Endothelial cell of umbilical vein (primary cell): ENCODE data around the gene USP37. TPM values are rescaled to one million over a fixed set of nuclear protein-coding genes. Genes with fewer than 3 reads are reported as not detected.

Experiments used
- BruUV-seq: library from RNA; stranded (reverse); fragments of 400-500 nt; replicated peaks from 2 replicates; lab custom pipeline; 2021; lab: Mats Ljungman, UMichigan
- CTCF ChIA-PET: fragments of 300-600, 350-600 bp; sonication (Branson Sonifier 250); formaldehyde crosslinking; loops from one replicate; lab custom pipeline; 2021; ENCODE audit warnings: antibody characterized with exemption, inconsistent platforms; lab: Charles Lee
- POLR2A ChIA-PET: fragments of 300-600, 350-600 bp; sonication (Branson Sonifier 250); formaldehyde crosslinking; loops from one replicate; lab custom pipeline; 2021; ENCODE audit warnings: antibody characterized with exemption, inconsistent platforms; lab: Charles Lee
- DNase-seq: peaks from one replicate; pipeline ENCODE4 v3.0.0-alpha.2; 2011; ENCODE audit warnings: low read depth, low spot score
- FAIRE-seq: peaks from 2 replicates; lab custom pipeline; 2011; peaks lifted over from hg19 to GRCh38; lab: Jason Lieb, UNC
- H2AFZ ChIP-seq: 2 replicates; pipeline ENCODE4 v1.6.0; 2012; ENCODE audit warnings: low read depth, low read length, control low read depth, inconsistent platforms
- H3K27ac ChIP-seq: 2 replicates; pipeline ENCODE4 v1.5.1; 2011; ENCODE audit warnings: low read depth, mild to moderate bottlenecking, control low read depth, low read length, moderate library complexity; ENCODE audit not compliant: insufficient read depth
- H3K27me3 ChIP-seq, 2 experiments: 2 replicates each; pipeline versions ENCODE4 v1.6.0 to v1.6.1; 2011; ENCODE audit warnings: low read length in 2 of 2, mixed read lengths in 1 of 2; ENCODE audit not compliant: control insufficient read depth in 2 of 2, insufficient read depth in 2 of 2
- H3K36me3 ChIP-seq, 2 experiments: 2 replicates in 1 of 2; 3 replicates in 1 of 2; pipeline ENCODE4 v1.5.1; 2011; ENCODE audit warnings: low read length in 2 of 2, mild to moderate bottlenecking in 1 of 2, moderate library complexity in 1 of 2; ENCODE audit not compliant: control insufficient read depth in 2 of 2, insufficient read depth in 2 of 2; ENCODE audit errors: extremely low read depth in 1 of 2
- H3K4me1 ChIP-seq: 3 replicates; pipeline ENCODE4 v1.5.1; 2011; ENCODE audit warnings: mild to moderate bottlenecking, low read length; ENCODE audit not compliant: control insufficient read depth, insufficient read depth; ENCODE audit errors: extremely low read depth
- H3K4me2 ChIP-seq: 2 replicates; pipeline ENCODE4 v1.6.1; 2011; ENCODE audit warnings: low read length, control low read depth, mixed read lengths; ENCODE audit not compliant: insufficient read depth
- H3K4me3 ChIP-seq, 3 experiments: fragments of 200-600 bp in 1 of 3; sonication (generic), shearing (Covaris generic) in 1 of 3; replicated peaks in 1 of 3; 2 replicates each; pipeline ENCODE4 v1.5.1; 2011 to 2016; ENCODE audit warnings: control low read depth in 3 of 3, low read length in 3 of 3, mild to moderate bottlenecking in 2 of 3, inconsistent platforms in 1 of 3, low read depth in 1 of 3, moderate library complexity in 1 of 3; ENCODE audit not compliant: insufficient read depth in 1 of 3
- H3K79me2 ChIP-seq: 2 replicates; pipeline ENCODE4 v1.6.0; 2012; ENCODE audit warnings: low read length, inconsistent platforms; ENCODE audit not compliant: control insufficient read depth, insufficient read depth
- H3K9ac ChIP-seq: replicated peaks from 2 replicates; pipeline ENCODE3; 2011; ENCODE audit warnings: low read length, control low read depth; ENCODE audit not compliant: insufficient read depth; ENCODE audit errors: extremely low read depth
- H3K9me1 ChIP-seq: replicated peaks from 3 replicates; pipeline ENCODE4 v1.6.0; 2011; ENCODE audit warnings: mild to moderate bottlenecking, low read length; ENCODE audit not compliant: control insufficient read depth, insufficient read depth; ENCODE audit errors: extremely low read depth
- H3K9me3 ChIP-seq: replicated peaks from 2 replicates; pipeline ENCODE4 v1.5.1; 2012; ENCODE audit warnings: low read length, inconsistent platforms; ENCODE audit not compliant: control insufficient read depth, insufficient read depth
- H4K20me1 ChIP-seq: replicated peaks from 2 replicates; pipeline ENCODE3; 2011; ENCODE audit warnings: mild to moderate bottlenecking, low read length; ENCODE audit not compliant: control insufficient read depth, insufficient read depth; ENCODE audit errors: extremely low read depth
- EZH2 ChIP-seq: IDR thresholded peaks from 2 replicates; pipeline ENCODE4 v1.6.1; 2012; ENCODE audit warnings: borderline replicate concordance, low read depth, mild to moderate bottlenecking, moderate library complexity, low read length, inconsistent platforms; ENCODE audit not compliant: severe bottlenecking
- FOS ChIP-seq: IDR thresholded peaks from 2 replicates; pipeline ENCODE4 v1.6.1; 2011; ENCODE audit warnings: mild to moderate bottlenecking, low read length, moderate library complexity, borderline replicate concordance; ENCODE audit not compliant: insufficient read depth
- GATA2 ChIP-seq: IDR thresholded peaks from 2 replicates; pipeline ENCODE4 v1.7.0; 2011; ENCODE audit warnings: low read depth, mild to moderate bottlenecking, moderate library complexity, mixed read lengths, low read length; ENCODE audit not compliant: insufficient read length, insufficient read depth
- JUN ChIP-seq: IDR thresholded peaks from 2 replicates; pipeline ENCODE4 v1.6.1; 2011; ENCODE audit warnings: borderline replicate concordance, low read depth; ENCODE audit not compliant: insufficient read length, insufficient read depth
- MAX ChIP-seq: IDR thresholded peaks from 2 replicates; pipeline ENCODE4 v1.6.1; 2011; ENCODE audit not compliant: insufficient read depth, insufficient read length
- MYC ChIP-seq: IDR thresholded peaks from one replicate; pipeline ENCODE4 v1.6.1; 2011; ENCODE audit warnings: mild to moderate bottlenecking, low read depth, low read length
- POLR2A ChIP-seq: IDR thresholded peaks from 2 replicates; pipeline ENCODE4 v1.6.1; 2012; ENCODE audit warnings: low read depth, mild to moderate bottlenecking, control low read depth, low read length
- POLR2AphosphoS5 ChIP-seq: IDR thresholded peaks from 2 replicates; pipeline ENCODE4 v1.6.1; 2012; ENCODE audit warnings: low read depth, mild to moderate bottlenecking, control low read depth, low read length, moderate library complexity; ENCODE audit not compliant: insufficient read depth
- dilution Hi-C: fragments of 300-500 bp; cut with MboI; formaldehyde crosslinking; loops from one replicate; pipeline ENCODE4 v1.15.0; 2019; ENCODE audit warnings: low sequenced_read_pairs; ENCODE audit not compliant: extremely low pct_ligation_motif_present
- intact Hi-C: fragments of 100-400 bp; cut with micrococcal nuclease; formaldehyde crosslinking; loops from one replicate; pipeline ENCODE4 v1.10.0; 2022
- polyA plus RNA-seq, 4 experiments: library from polyadenylated mRNA; depleted of rRNA in 3 of 4; stranded (reverse) in 3 of 4; unstranded in 1 of 4; fragments of >200 nt; gene quantifications; 2 replicates each; pipeline versions ENCODE4 v1.2.1 to v1.2.3, GENCODE V29; 2011 to 2012; ENCODE audit warnings: missing spikeins in 1 of 4
- total RNA-seq: library from RNA; stranded (reverse); gene quantifications from 2 replicates; pipeline ENCODE4 v1.2.3, GENCODE V29; 2021
- TF ChIP-seq, protein P1 (sequence below), 2 donors: IDR thresholded peaks; 1 replicate in 1 of 2; 2 replicates in 1 of 2; pipeline ENCODE4 v1.5.1; 2011; ENCODE audit warnings: low read length in 2 of 2, mild to moderate bottlenecking in 2 of 2, moderate library complexity in 2 of 2, control low read depth in 1 of 2, inconsistent platforms in 1 of 2, low read depth in 1 of 2; ENCODE audit not compliant: insufficient read depth in 1 of 2; ENCODE audit errors: extremely low read depth in 1 of 2

Gene USP37
- total and polyA plus RNA-seq, 2 donors (not counting 3 experiments of a cell fraction or from before 2014, with no cell fraction given): 1.9 to 14.4 TPM

DNA sequence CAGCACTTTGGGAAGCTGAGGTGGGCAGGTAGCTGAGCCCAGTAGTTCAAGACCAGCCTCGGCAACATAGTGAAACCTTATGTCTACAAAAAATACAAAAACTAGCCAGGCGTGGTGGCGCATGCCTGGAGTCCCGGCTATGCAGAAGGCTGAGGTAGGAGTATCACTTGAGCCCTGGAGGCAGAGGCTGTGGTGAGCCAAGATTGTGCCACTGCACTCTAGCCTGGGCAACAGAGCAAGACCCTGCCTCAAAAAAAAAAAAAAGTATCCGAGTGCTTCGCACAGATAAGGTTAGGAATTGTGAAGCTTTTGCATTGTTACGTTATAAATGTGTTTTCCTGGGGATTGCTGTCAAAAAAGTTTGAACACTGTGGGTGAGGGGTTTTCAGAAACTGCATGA, 164.3 kb downstream of the USP37 start:
- H3K27me3 ChIP-seq: no peaks in the 10 kb centered on the region
- H3K9me3 ChIP-seq: no peaks in the 10 kb centered on the region
- peaks cover 21% of the 10 kb centered on the region for H3K79me2 ChIP-seq
- no peaks in the 10 kb centered on the region for H3K9me1 ChIP-seq
- ChIA-PET POLR2A (no interaction called here), CTCF (interaction anchor here (3.9 kb wide), 1 partner anchor 8 kb away, joined by 14 read pairs; no protein-coding TSS in a partner anchor)
- no peak overlapping the region for H3K4me2 ChIP-seq
- no peaks in the 10 kb centered on the region for H4K20me1 ChIP-seq
- intact Hi-C loops: no loop called here
- FAIRE-seq (no peak), DNase-seq (no peak)
- dilution Hi-C loops: no loop called here
- BruUV-seq: no TSS peak
- H3K9ac ChIP-seq: no peak overlapping the region
- no peak overlapping the region for H3K4me3 ChIP-seq
- peaks cover 0 to 24% of the 10 kb centered on the region in 2 experiments for H3K36me3 ChIP-seq
- peaks cover 27% of the 10 kb centered on the region for H3K4me1 ChIP-seq
- H2AFZ ChIP-seq: no peak overlapping the region
- no peak overlapping the region for H3K27ac ChIP-seq
- no peak for TF ChIP-seq POLR2A
- TF ChIP-seq EZH2: no peak
- TF ChIP-seq MAX: no peak
- no peak for TF ChIP-seq MYC
- no peak for TF ChIP-seq GATA2
- TF ChIP-seq JUN: no peak
- TF ChIP-seq, protein P1, sequence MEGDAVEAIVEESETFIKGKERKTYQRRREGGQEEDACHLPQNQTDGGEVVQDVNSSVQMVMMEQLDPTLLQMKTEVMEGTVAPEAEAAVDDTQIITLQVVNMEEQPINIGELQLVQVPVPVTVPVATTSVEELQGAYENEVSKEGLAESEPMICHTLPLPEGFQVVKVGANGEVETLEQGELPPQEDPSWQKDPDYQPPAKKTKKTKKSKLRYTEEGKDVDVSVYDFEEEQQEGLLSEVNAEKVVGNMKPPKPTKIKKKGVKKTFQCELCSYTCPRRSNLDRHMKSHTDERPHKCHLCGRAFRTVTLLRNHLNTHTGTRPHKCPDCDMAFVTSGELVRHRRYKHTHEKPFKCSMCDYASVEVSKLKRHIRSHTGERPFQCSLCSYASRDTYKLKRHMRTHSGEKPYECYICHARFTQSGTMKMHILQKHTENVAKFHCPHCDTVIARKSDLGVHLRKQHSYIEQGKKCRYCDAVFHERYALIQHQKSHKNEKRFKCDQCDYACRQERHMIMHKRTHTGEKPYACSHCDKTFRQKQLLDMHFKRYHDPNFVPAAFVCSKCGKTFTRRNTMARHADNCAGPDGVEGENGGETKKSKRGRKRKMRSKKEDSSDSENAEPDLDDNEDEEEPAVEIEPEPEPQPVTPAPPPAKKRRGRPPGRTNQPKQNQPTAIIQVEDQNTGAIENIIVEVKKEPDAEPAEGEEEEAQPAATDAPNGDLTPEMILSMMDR (IDR thresholded peaks at IDR 0.05; ENCODE audit: extremely low read depth in 1 of 2, insufficient read depth in 1 of 2, low read depth in 1 of 2, low read length in 2 of 2): no peak
- TF ChIP-seq FOS: no peak
- no peak for TF ChIP-seq POLR2AphosphoS5
